Activated T-helper 1 cell treated with anti-CD3 and anti-CD28 coated beads, Interleukin-12 subunit alpha, Interleukin-12 subunit beta, Interleukin-2, Interleukin-4 antibody, amounts not matched to agents 30 ng/mL and 10 ng/mL and 1 ng/mL, durations not matched to agents 14 hours and 24 hours and 36 hours (primary cell): ENCODE measurements around the gene FAM187B. TPM values are rescaled to one million over a fixed set of nuclear protein-coding genes. Genes with fewer than 3 reads are reported as not detected.
"Not testable (repeated sequence)": the region's sequence is repeated elsewhere in the genome, so short reads cannot be mapped to it uniquely, and the experiment has no call there.

ENCODE experiments used
- DNase-seq: peaks from one replicate; pipeline ENCODE4 v3.0.0; 2021; ENCODE audit warnings: low spot score
- H3K27ac Mint-ChIP-seq: one replicate; pipeline ENCODE4 v1.8.0; 2021; ENCODE audit warnings: mild to moderate bottlenecking, mixed read lengths
- H3K27me3 Mint-ChIP-seq: one replicate; pipeline ENCODE4 v1.8.0; 2022; ENCODE audit warnings: mild to moderate bottlenecking, moderate library complexity, mixed read lengths; ENCODE audit not compliant: insufficient read depth
- H3K36me3 Mint-ChIP-seq: one replicate; pipeline ENCODE4 v1.8.0; 2021; ENCODE audit warnings: low read depth, mixed read lengths
- H3K4me1 Mint-ChIP-seq: one replicate; pipeline ENCODE4 v1.8.0; 2021; ENCODE audit warnings: low read depth, mixed read lengths
- H3K4me3 Mint-ChIP-seq: one replicate; pipeline ENCODE4 v1.8.0; 2021; ENCODE audit warnings: mild to moderate bottlenecking, moderate library complexity, mixed read lengths
- H3K9me3 Mint-ChIP-seq: one replicate; pipeline ENCODE4 v1.8.0; 2021; ENCODE audit warnings: mixed read lengths
- intact Hi-C: fragments of 100-400 bp; cut with micrococcal nuclease; formaldehyde crosslinking; loops from one replicate; pipeline ENCODE4 v1.15.1; 2024
- total RNA-seq: library from RNA; stranded (reverse); gene quantifications from 2 replicates; pipeline ENCODE4 v1.2.3, GENCODE V29; 2022

The FAM187B gene
- total RNA-seq, 1 donor from 2014 or later = not detected

- intact Hi-C loops, H3K27me3 Mint-ChIP-seq, DNase-seq, H3K9me3 Mint-ChIP-seq, H3K27ac Mint-ChIP-seq, H3K36me3 Mint-ChIP-seq, H3K4me3 Mint-ChIP-seq: not testable (repeated sequence)
- H3K4me1 Mint-ChIP-seq = peaks cover 12% of the 10 kb centered on the region
These were observed 7.5 kb downstream of the FAM187B start for GRCh38 chr19:35220973-35221590.

- Mint-ChIP-seq H3K9me3 (peaks cover 5% of the 10 kb centered on the region), H3K4me3 (no peak overlapping the region), H3K27ac (no peak overlapping the region), H3K36me3 (no peaks in the 10 kb centered on the region), H3K4me1 (peaks cover 16% of the 10 kb centered on the region), H3K27me3 (peaks cover 1% of the 10 kb centered on the region)
- DNase-seq = no peak
- intact Hi-C loops = no loop called here
These were observed 8.1 kb downstream of the FAM187B start for GRCh38 chr19:35220315-35220921.

- Mint-ChIP-seq H3K9me3 (peaks cover 5% of the 10 kb centered on the region), H3K4me1 (peaks cover 19% of the 10 kb centered on the region), H3K36me3 (no peaks in the 10 kb centered on the region), H3K27ac (no peak overlapping the region), H3K27me3 (peaks cover 1% of the 10 kb centered on the region), H3K4me3 (no peak overlapping the region)
- no peak for DNase-seq
- intact Hi-C loops = no loop called here
These were observed 9.5 kb downstream of the FAM187B start for GRCh38 chr19:35219008-35219407.

- H3K9me3 Mint-ChIP-seq = peaks cover 5% of the 10 kb centered on the region
- no peaks in the 10 kb centered on the region for H3K36me3 Mint-ChIP-seq
- no peak for DNase-seq
- intact Hi-C loops = loop anchor here (1.0 to 2.0 kb wide), 3 partner anchors 75 to 150 kb away; partner anchors contain the start of gene FXYD7
- H3K4me3 Mint-ChIP-seq = no peak overlapping the region
- H3K4me1 Mint-ChIP-seq = peaks cover 31% of the 10 kb centered on the region
- H3K27ac Mint-ChIP-seq = no peak overlapping the region
- H3K27me3 Mint-ChIP-seq = peaks cover 1% of the 10 kb centered on the region
These were observed 10.9 kb downstream of the FAM187B start for GRCh38 chr19:35217649-35217990.

- peak overlapping the region; percentile 14 for H3K27ac Mint-ChIP-seq
- H3K4me3 Mint-ChIP-seq = no peak overlapping the region
- intact Hi-C loops = loop anchor here (1.0 to 2.0 kb wide), 3 partner anchors 74 to 150 kb away; partner anchors contain the start of gene FXYD7
- peak; percentile 55 for DNase-seq
- H3K27me3 Mint-ChIP-seq = no peaks in the 10 kb centered on the region
- H3K9me3 Mint-ChIP-seq = peaks cover 5% of the 10 kb centered on the region
- no peaks in the 10 kb centered on the region for H3K36me3 Mint-ChIP-seq
- peaks cover 37% of the 10 kb centered on the region for H3K4me1 Mint-ChIP-seq
These were observed 11.5 kb downstream of the FAM187B start for GRCh38 chr19:35216833-35217648.

GRCh38 chr19:35216016-35216832, 12.3 kb downstream of the FAM187B start:
- Mint-ChIP-seq H3K4me3 (no peak overlapping the region), H3K9me3 (peaks cover 5% of the 10 kb centered on the region), H3K27me3 (no peaks in the 10 kb centered on the region), H3K36me3 (no peaks in the 10 kb centered on the region), H3K27ac (no peak overlapping the region), H3K4me1 (peaks cover 45% of the 10 kb centered on the region)
- intact Hi-C loops = loop anchor here (2.0 kb wide), 1 partner anchor 73 kb away; the partner anchor contains the start of gene FXYD7
- DNase-seq = no peak

GRCh38 chr19:35214766-35215422, 13.6 kb downstream of the FAM187B start:
- intact Hi-C loops = loop anchor here (1.0 to 5.0 kb wide), 4 partner anchors 9 to 60 kb away; partner anchors contain the start of genes LSR and USF2
- Mint-ChIP-seq H3K4me1 (peaks cover 51% of the 10 kb centered on the region), H3K36me3 (no peaks in the 10 kb centered on the region), H3K27ac (no peak overlapping the region), H3K9me3 (peaks cover 5% of the 10 kb centered on the region), H3K27me3 (no peaks in the 10 kb centered on the region), H3K4me3 (no peak overlapping the region)
- DNase-seq = no peak

GRCh38 chr19:35213663-35214632, 14.6 kb downstream of the FAM187B start:
- intact Hi-C loops = loop anchor here (1.0 to 5.0 kb wide), 4 partner anchors 8 to 59 kb away; partner anchors contain the start of genes LSR and USF2
- Mint-ChIP-seq H3K4me3 (peak overlapping the region; percentile 2), H3K27me3 (no peaks in the 10 kb centered on the region), H3K27ac (peak overlapping the region; percentile 75), H3K9me3 (no peaks in the 10 kb centered on the region), H3K36me3 (no peaks in the 10 kb centered on the region), H3K4me1 (peaks cover 57% of the 10 kb centered on the region)
- peak; percentile 42 for DNase-seq

- Mint-ChIP-seq H3K4me3 (peak overlapping the region; percentile 65), H3K4me1 (peaks cover 64% of the 10 kb centered on the region), H3K36me3 (peaks cover 5% of the 10 kb centered on the region), H3K9me3 (peaks cover 5% of the 10 kb centered on the region), H3K27me3 (no peaks in the 10 kb centered on the region), H3K27ac (peak overlapping the region; percentile 91)
- intact Hi-C loops = loop anchor here (5.0 kb wide), 2 partner anchors 35 to 55 kb away; partner anchors contain the start of genes LSR and USF2
- DNase-seq = no peak
These were observed 16.3 kb downstream of the FAM187B start for GRCh38 chr19:35212241-35212640.

- Mint-ChIP-seq H3K27me3 (no peaks in the 10 kb centered on the region), H3K4me3 (peak overlapping the region; percentile 65), H3K27ac (peak overlapping the region; percentile 91), H3K36me3 (peaks cover 5% of the 10 kb centered on the region), H3K4me1 (peaks cover 64% of the 10 kb centered on the region), H3K9me3 (peaks cover 5% of the 10 kb centered on the region)
- intact Hi-C loops = loop anchor here (5.0 kb wide), 2 partner anchors 36 to 56 kb away; partner anchors contain the start of genes LSR and USF2
- peak; percentile 69 for DNase-seq
These were observed 16.9 kb downstream of the FAM187B start for GRCh38 chr19:35211545-35212230.
